SK-N-MC (cell line): Measurements from ENCODE around the gene ADARB2.

ENCODE experiments used
- EZH2 ChIP-seq: fragments of 200-600 bp; sonication (generic); IDR thresholded peaks from one replicate; pipeline ENCODE4 v1.6.1; 2017; ENCODE audit warnings: antibody characterized with exemption
- FOXP2 ChIP-seq: optimal IDR thresholded peaks from 2 replicates; pipeline ENCODE3; 2011; ENCODE audit warnings: mild to moderate bottlenecking, moderate library complexity; ENCODE audit not compliant: insufficient read depth; ENCODE audit errors: extremely low read length, control extremely low read depth
- POLR2AphosphoS5 ChIP-seq: IDR thresholded peaks from 2 replicates; pipeline ENCODE4 v1.6.1; 2012; ENCODE audit warnings: mild to moderate bottlenecking, low read depth, low read length, borderline replicate concordance

- TF ChIP-seq POLR2AphosphoS5: no peak
- TF ChIP-seq EZH2: no peak
- TF ChIP-seq FOXP2: no peak
Observed at GRCh38 chr10:1187855-1188557, 549.3 kb downstream of the ADARB2 start.
